Cardiac septum (tissue), 1 donor: ENCODE results near the gene CMPK2. TPM values are rescaled to one million over a fixed set of nuclear protein-coding genes. Genes with fewer than 3 reads are reported as not detected.

Source experiments
- DNase-seq: peaks from one replicate; pipeline ENCODE4 v3.0.0-alpha.2; 2020; ENCODE audit warnings: low spot score
- intact Hi-C: fragments of 100-400 bp; cut with DNase I; formaldehyde crosslinking; loops from one replicate; pipeline ENCODE4 v1.14.0; 2022
- total RNA-seq: library from RNA; stranded (reverse); fragmentation: NEBNext Ultra II Directional; extraction: Animal tissue kit (Norgen Biotek cat#: 25700); gene quantifications from one replicate; pipeline ENCODE4 v1.2.1, GENCODE V29; 2021
- donor health status: DM: no; HTN: no; CAD: no.

The CMPK2 gene
- total RNA-seq, 1 donor from 2014 or later: 5.5 TPM

- intact Hi-C loops: no loop called here
- no peak for DNase-seq
Observed at GRCh38 chr2:6846967-6847681, 18.6 kb downstream of the CMPK2 start.

- no peak for DNase-seq
- intact Hi-C loops: no loop called here
Observed at GRCh38 chr2:6846540-6846939, 19.2 kb downstream of the CMPK2 start.

- no peak for DNase-seq
- intact Hi-C loops: no loop called here
Observed at GRCh38 chr2:6845903-6846302, 19.8 kb downstream of the CMPK2 start.

- intact Hi-C loops: no loop called here
Observed at GRCh38 chr2:6845312-6845711, 20.4 kb downstream of the CMPK2 start.

GRCh38 chr2:6841537-6842287, 24.0 kb downstream of the CMPK2 start:
- intact Hi-C loops: no loop called here
- no peak for DNase-seq

More at GRCh38 chr2:6845312-6845711, 20.4 kb downstream of the CMPK2 start:
- DNase-seq: no peak

- no peak for DNase-seq
- intact Hi-C loops: no loop called here
Observed at GRCh38 chr2:6838673-6839319, 26.9 kb downstream of the CMPK2 start.

- intact Hi-C loops: no loop called here
- DNase-seq: no peak
Observed at GRCh38 chr2:6835467-6835866, 30.2 kb downstream of the CMPK2 start.

- DNase-seq: no peak
- intact Hi-C loops: no loop called here
Observed at GRCh38 chr2:6834163-6834562, 31.5 kb downstream of the CMPK2 start.

GRCh38 chr2:6833300-6833604, 32.5 kb downstream of the CMPK2 start:
- intact Hi-C loops: no loop called here
- no peak for DNase-seq

- intact Hi-C loops: no loop called here
- DNase-seq: no peak
Observed at GRCh38 chr2:6832596-6833299, 33.0 kb downstream of the CMPK2 start.

GRCh38 chr2:6831229-6831628, 34.5 kb downstream of the CMPK2 start:
- intact Hi-C loops: no loop called here
- no peak for DNase-seq

- no peak for DNase-seq
- intact Hi-C loops: no loop called here
Observed at GRCh38 chr2:6828299-6828584, 37.5 kb downstream of the CMPK2 start.

GRCh38 chr2:6827566-6828298, 38.0 kb downstream of the CMPK2 start:
- intact Hi-C loops: no loop called here
- DNase-seq: no peak

- intact Hi-C loops: no loop called here
Observed at GRCh38 chr2:6826081-6826913, 39.4 kb downstream of the CMPK2 start.

GRCh38 chr2:6824962-6825361, 40.7 kb downstream of the CMPK2 start:
- no peak for DNase-seq
- intact Hi-C loops: no loop called here

More at GRCh38 chr2:6826081-6826913, 39.4 kb downstream of the CMPK2 start:
- no peak for DNase-seq

GRCh38 chr2:6823111-6823510, 42.6 kb downstream of the CMPK2 start:
- intact Hi-C loops: no loop called here
- no peak for DNase-seq

GRCh38 chr2:6822406-6822805, 43.3 kb downstream of the CMPK2 start:
- intact Hi-C loops: no loop called here
- DNase-seq: no peak

- no peak for DNase-seq
- intact Hi-C loops: no loop called here
Observed at GRCh38 chr2:6820903-6821584, 44.7 kb downstream of the CMPK2 start.
